ENCODE measurements around the gene USP6NL.

Gene USP6NL

DNA sequence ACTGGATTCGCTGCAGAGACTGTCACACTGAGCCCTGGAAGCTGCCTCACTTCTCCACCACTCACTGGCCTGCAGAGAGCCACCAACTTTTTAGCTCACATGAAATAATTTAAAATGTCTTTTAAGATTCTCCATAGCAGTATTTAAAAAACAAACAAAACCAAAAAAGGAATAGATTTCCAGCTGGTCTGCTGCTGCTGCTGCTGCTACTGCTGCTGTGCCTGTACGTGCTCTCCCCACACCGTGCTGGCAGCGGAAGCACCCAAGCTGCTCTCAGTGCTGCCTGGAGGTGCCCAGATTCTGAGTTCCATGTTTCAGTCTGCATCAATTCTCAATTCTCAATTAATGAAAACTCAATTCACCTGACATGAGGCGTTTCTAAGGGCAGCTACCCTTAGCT is 146.0 kb downstream of the USP6NL start:
- TF ChIP-seq, protein P1, sequence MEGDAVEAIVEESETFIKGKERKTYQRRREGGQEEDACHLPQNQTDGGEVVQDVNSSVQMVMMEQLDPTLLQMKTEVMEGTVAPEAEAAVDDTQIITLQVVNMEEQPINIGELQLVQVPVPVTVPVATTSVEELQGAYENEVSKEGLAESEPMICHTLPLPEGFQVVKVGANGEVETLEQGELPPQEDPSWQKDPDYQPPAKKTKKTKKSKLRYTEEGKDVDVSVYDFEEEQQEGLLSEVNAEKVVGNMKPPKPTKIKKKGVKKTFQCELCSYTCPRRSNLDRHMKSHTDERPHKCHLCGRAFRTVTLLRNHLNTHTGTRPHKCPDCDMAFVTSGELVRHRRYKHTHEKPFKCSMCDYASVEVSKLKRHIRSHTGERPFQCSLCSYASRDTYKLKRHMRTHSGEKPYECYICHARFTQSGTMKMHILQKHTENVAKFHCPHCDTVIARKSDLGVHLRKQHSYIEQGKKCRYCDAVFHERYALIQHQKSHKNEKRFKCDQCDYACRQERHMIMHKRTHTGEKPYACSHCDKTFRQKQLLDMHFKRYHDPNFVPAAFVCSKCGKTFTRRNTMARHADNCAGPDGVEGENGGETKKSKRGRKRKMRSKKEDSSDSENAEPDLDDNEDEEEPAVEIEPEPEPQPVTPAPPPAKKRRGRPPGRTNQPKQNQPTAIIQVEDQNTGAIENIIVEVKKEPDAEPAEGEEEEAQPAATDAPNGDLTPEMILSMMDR (conservative IDR thresholded peaks at IDR 0.05; ENCODE audit: low read depth, low read length) = no peak
- no peak overlapping the region for H2AFZ ChIP-seq (ENCODE audit: low read depth)
- H3K4me1 ChIP-seq (ENCODE audit: low read depth, poor library complexity, severe bottlenecking) = no peaks in the 10 kb centered on the region
- H3K27ac ChIP-seq = no peak overlapping the region
- no peak overlapping the region for H3K4me3 ChIP-seq (IDR thresholded peaks at IDR 0.05; ENCODE audit: insufficient read depth, low read depth, low read length)
- no peaks in the 10 kb centered on the region for H3K36me3 ChIP-seq (ENCODE audit: insufficient read depth)
- no peaks in the 10 kb centered on the region for H4K20me1 ChIP-seq (ENCODE audit: insufficient read depth)
- no peaks in the 10 kb centered on the region for H3K79me2 ChIP-seq (ENCODE audit: insufficient read depth, low read depth)
- no peaks in the 10 kb centered on the region for H3K27me3 ChIP-seq (ENCODE audit: insufficient read depth, low read depth)
- H3K9ac ChIP-seq = no peak overlapping the region
- no peak overlapping the region for H3K4me2 ChIP-seq

DNA sequence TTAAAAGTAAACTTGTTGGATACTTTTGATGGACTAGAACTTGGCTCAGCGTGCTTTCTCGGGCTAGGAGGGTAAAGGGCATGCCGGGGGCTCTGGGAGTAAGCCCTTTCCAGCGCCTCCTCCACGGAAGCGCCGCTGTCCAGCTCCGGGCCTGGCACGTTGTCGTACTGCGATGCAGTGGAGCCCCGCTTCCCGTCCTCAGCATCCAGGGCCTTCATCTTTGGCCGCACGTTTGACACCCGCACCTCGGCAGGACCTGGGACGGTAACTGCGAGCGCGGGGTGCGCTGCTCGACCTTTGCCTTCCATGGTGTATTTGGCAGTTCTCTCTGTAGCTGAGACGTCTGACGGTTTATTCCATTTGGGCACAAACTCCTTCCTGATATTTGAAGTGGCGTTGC is 148.3 kb downstream of the USP6NL start:
- H3K4me2 ChIP-seq = no peak overlapping the region
- no peak overlapping the region for H2AFZ ChIP-seq (ENCODE audit: low read depth)
- H3K27me3 ChIP-seq (ENCODE audit: insufficient read depth, low read depth) = no peaks in the 10 kb centered on the region
- H4K20me1 ChIP-seq (ENCODE audit: insufficient read depth) = no peaks in the 10 kb centered on the region
- H3K9ac ChIP-seq = no peak overlapping the region
- no peak overlapping the region for H3K27ac ChIP-seq
- TF ChIP-seq, protein P1 (conservative IDR thresholded peaks at IDR 0.05; ENCODE audit: low read depth, low read length) = no peak
- no peaks in the 10 kb centered on the region for H3K4me1 ChIP-seq (ENCODE audit: low read depth, poor library complexity, severe bottlenecking)
- no peaks in the 10 kb centered on the region for H3K36me3 ChIP-seq (ENCODE audit: insufficient read depth)
- H3K4me3 ChIP-seq (IDR thresholded peaks at IDR 0.05; ENCODE audit: insufficient read depth, low read depth, low read length) = no peak overlapping the region
- no peaks in the 10 kb centered on the region for H3K79me2 ChIP-seq (ENCODE audit: insufficient read depth, low read depth)

DNA sequence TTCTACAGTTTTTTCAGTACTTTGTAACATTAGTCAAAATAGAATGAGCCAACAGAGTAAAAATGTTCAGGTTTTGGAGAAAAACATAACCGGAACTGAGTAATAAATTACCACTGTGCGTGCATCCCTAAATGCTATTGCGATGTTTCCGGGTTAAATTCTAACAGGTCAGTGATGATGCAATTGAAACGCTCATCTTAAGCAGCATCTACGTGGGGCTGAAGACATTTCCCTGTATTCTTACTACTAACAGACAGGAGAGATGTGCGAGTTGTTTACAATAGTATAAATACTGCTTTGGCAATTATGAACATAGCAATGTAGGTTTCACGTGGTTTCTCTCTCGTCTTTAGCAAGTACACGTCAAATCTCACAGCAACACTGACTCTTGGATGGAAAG is 149.4 kb downstream of the USP6NL start:
- H3K4me3 ChIP-seq (IDR thresholded peaks at IDR 0.05; ENCODE audit: insufficient read depth, low read depth, low read length) = no peak overlapping the region
- no peaks in the 10 kb centered on the region for H3K4me1 ChIP-seq (ENCODE audit: low read depth, poor library complexity, severe bottlenecking)
- H4K20me1 ChIP-seq (ENCODE audit: insufficient read depth) = no peaks in the 10 kb centered on the region
- no peak overlapping the region for H3K27ac ChIP-seq
- no peaks in the 10 kb centered on the region for H3K27me3 ChIP-seq (ENCODE audit: insufficient read depth, low read depth)
- no peaks in the 10 kb centered on the region for H3K36me3 ChIP-seq (ENCODE audit: insufficient read depth)
- TF ChIP-seq, protein P1 (conservative IDR thresholded peaks at IDR 0.05; ENCODE audit: low read depth, low read length) = no peak
- H3K9ac ChIP-seq = no peak overlapping the region
- no peaks in the 10 kb centered on the region for H3K79me2 ChIP-seq (ENCODE audit: insufficient read depth, low read depth)
- H3K4me2 ChIP-seq = no peak overlapping the region
- no peak overlapping the region for H2AFZ ChIP-seq (ENCODE audit: low read depth)

DNA sequence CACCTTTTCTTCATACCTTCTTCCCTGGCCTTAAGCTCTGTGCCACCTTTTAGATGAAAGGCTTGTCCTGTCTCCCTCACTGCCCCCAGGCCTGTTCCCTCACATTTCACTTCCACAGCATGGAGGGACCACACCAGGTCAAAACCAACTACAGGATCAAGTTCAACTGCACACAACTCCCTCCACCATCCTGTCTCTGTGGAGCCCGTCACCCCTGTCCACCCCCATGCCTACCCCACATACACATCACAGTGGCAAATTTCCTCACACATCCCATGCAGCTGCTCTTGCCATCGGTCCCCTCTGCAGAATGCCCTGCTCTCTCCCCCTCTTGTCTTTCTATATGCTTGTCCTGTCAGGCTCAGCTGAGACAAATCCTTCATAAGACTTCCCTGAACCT is 154.1 kb downstream of the USP6NL start:
- H3K4me3 ChIP-seq (IDR thresholded peaks at IDR 0.05; ENCODE audit: insufficient read depth, low read depth, low read length) = no peak overlapping the region
- H2AFZ ChIP-seq (ENCODE audit: low read depth) = no peak overlapping the region
- H3K4me1 ChIP-seq (ENCODE audit: low read depth, poor library complexity, severe bottlenecking) = no peaks in the 10 kb centered on the region
- no peak overlapping the region for H3K27ac ChIP-seq
- H3K4me2 ChIP-seq = no peak overlapping the region
- no peaks in the 10 kb centered on the region for H3K36me3 ChIP-seq (ENCODE audit: insufficient read depth)
- H3K9ac ChIP-seq = no peak overlapping the region
- H3K79me2 ChIP-seq (ENCODE audit: insufficient read depth, low read depth) = no peaks in the 10 kb centered on the region
- TF ChIP-seq, protein P1 (conservative IDR thresholded peaks at IDR 0.05; ENCODE audit: low read depth, low read length) = no peak
- no peaks in the 10 kb centered on the region for H3K27me3 ChIP-seq (ENCODE audit: insufficient read depth, low read depth)
- H4K20me1 ChIP-seq (ENCODE audit: insufficient read depth) = no peaks in the 10 kb centered on the region

All from KMS-11 (cell line).